Smooth muscle cell (in vitro differentiated cells): ENCODE data around the gene SPAAR. TPM values are rescaled to one million over a fixed set of nuclear protein-coding genes. Genes with fewer than 3 reads are reported as not detected.
"Not testable (repeated sequence)": the region's sequence is repeated elsewhere in the genome, so short reads cannot be mapped to it uniquely, and the experiment has no call there.

Experiments
- DNase-seq: peaks from one replicate; lab custom pipeline; 2025; ENCODE audit not compliant: unreplicated experiment; lab: John Stamatoyannopoulos, UW
- H2AFZ ChIP-seq: fragments of 200-600 bp; sonication (generic); 2 replicates; pipeline ENCODE4 v1.6.0; 2016; ENCODE audit warnings: antibody characterized with exemption, low read depth, mild to moderate bottlenecking
- H3F3A ChIP-seq: fragments of 200-600 bp; sonication (generic); 2 replicates; pipeline ENCODE4 v1.6.0; 2017; ENCODE audit warnings: antibody characterized with exemption, low read depth
- H3K27ac ChIP-seq: fragments of 200-600 bp; sonication (generic); 2 replicates; pipeline ENCODE4 v1.5.1; 2016; ENCODE audit warnings: low read depth, mild to moderate bottlenecking
- H3K27me3 ChIP-seq: fragments of 200-600 bp; sonication (generic); 2 replicates; pipeline ENCODE4 v1.6.1; 2016; ENCODE audit warnings: low read depth, mild to moderate bottlenecking
- H3K36me3 ChIP-seq: fragments of 200-600 bp; sonication (generic); 2 replicates; pipeline ENCODE4 v1.5.1; 2016; ENCODE audit warnings: low read depth
- H3K4me1 ChIP-seq: fragments of 200-600 bp; sonication (generic); 2 replicates; pipeline ENCODE4 v1.5.1; 2016; ENCODE audit warnings: low read depth
- H3K4me2 ChIP-seq: fragments of 200-600 bp; sonication (generic); 2 replicates; pipeline ENCODE4 v1.6.0; 2016; ENCODE audit warnings: mild to moderate bottlenecking
- H3K4me3 ChIP-seq: fragments of 200-600 bp; sonication (generic); 2 replicates; pipeline ENCODE4 v1.5.1; 2016; ENCODE audit warnings: mild to moderate bottlenecking
- H3K79me2 ChIP-seq: fragments of 200-600 bp; sonication (generic); 2 replicates; pipeline ENCODE4 v1.6.0; 2016; ENCODE audit warnings: low read depth, mild to moderate bottlenecking
- H3K9ac ChIP-seq: fragments of 200-600 bp; sonication (generic); 2 replicates; pipeline ENCODE4 v1.6.0; 2016; ENCODE audit warnings: low read depth
- H3K9me3 ChIP-seq: fragments of 200-600 bp; sonication (generic); replicated peaks from 2 replicates; pipeline ENCODE4 v1.5.1; 2016; ENCODE audit warnings: low read depth
- H4K20me1 ChIP-seq: fragments of 200-600 bp; sonication (generic); 2 replicates; pipeline ENCODE4 v1.6.0; 2016; ENCODE audit warnings: low read depth
- CTCF ChIP-seq: fragments of 200-600 bp; sonication (generic); IDR thresholded peaks from 2 replicates; pipeline ENCODE4 v1.5.1; 2017; ENCODE audit warnings: borderline replicate concordance, mild to moderate bottlenecking, antibody characterized with exemption; ENCODE audit not compliant: insufficient read depth, poor library complexity, severe bottlenecking
- WGBS: methylation state at CpG from one replicate; pipeline ENCODE4 v1.1.7; 2016; ENCODE audit warnings: low lambda C conversion rate; 5-methylcytosine and 5-hydroxymethylcytosine counted together
- polyA plus RNA-seq: library from polyadenylated mRNA; unstranded; fragments of >200 nt; fragmentation: Nextera tagmentation; extraction: Ambion mirVana; gene quantifications from 2 replicates; pipeline ENCODE4 v1.2.1, GENCODE V29; 2016
- total RNA-seq: library from RNA; depleted of rRNA; stranded (reverse); fragments of >200 nt; gene quantifications from 2 replicates; pipeline ENCODE4 v1.2.3, GENCODE V29; 2014

The SPAAR gene
- total and polyA plus RNA-seq, 2 experiments from 2014 or later = 0.26 TPM; not detected in 1

- Histone ChIP-seq H3K27me3 (no peaks in the 10 kb centered on the region), H3K9me3 (no peaks in the 10 kb centered on the region), H3F3A (no peaks in the 10 kb centered on the region), H3K79me2 (no peaks in the 10 kb centered on the region), H3K36me3 (no peaks in the 10 kb centered on the region), H2AFZ (no peak overlapping the region), H3K9ac (no peak overlapping the region), H4K20me1 (no peaks in the 10 kb centered on the region), H3K4me2 (no peak overlapping the region), H3K4me1 (no peaks in the 10 kb centered on the region), H3K27ac (peak overlapping the region; percentile 77), H3K4me3 (no peak overlapping the region)
- no peak for TF ChIP-seq CTCF
- DNase-seq = no peak
Measured at GRCh38 chr9:35930521-35930920, 21.2 kb downstream of the SPAAR start.

- H3K9ac ChIP-seq = no peak overlapping the region
- no peaks in the 10 kb centered on the region for H3K36me3 ChIP-seq
- no peaks in the 10 kb centered on the region for H3K79me2 ChIP-seq
- no peaks in the 10 kb centered on the region for H3K9me3 ChIP-seq
- no peak overlapping the region for H3K4me3 ChIP-seq
- 46% methylated on average over 3 of the region's 3 CpGs for WGBS
- no peak for TF ChIP-seq CTCF
- no peaks in the 10 kb centered on the region for H3F3A ChIP-seq
- H3K4me2 ChIP-seq = no peak overlapping the region
- H2AFZ ChIP-seq = no peak overlapping the region
- no peaks in the 10 kb centered on the region for H4K20me1 ChIP-seq
- no peaks in the 10 kb centered on the region for H3K27me3 ChIP-seq
- H3K27ac ChIP-seq = peak overlapping the region; percentile 77
- DNase-seq = no peak
- no peaks in the 10 kb centered on the region for H3K4me1 ChIP-seq
Measured at GRCh38 chr9:35930989-35931388, 21.7 kb downstream of the SPAAR start.

GRCh38 chr9:35932735-35933134 is 23.4 kb downstream of the SPAAR start:
- Histone ChIP-seq H3K79me2 (no peaks in the 10 kb centered on the region), H3K27ac (no peak overlapping the region), H2AFZ (no peak overlapping the region), H3K9ac (no peak overlapping the region), H3K27me3 (no peaks in the 10 kb centered on the region), H3K4me3 (no peak overlapping the region), H3K9me3 (no peaks in the 10 kb centered on the region), H4K20me1 (no peaks in the 10 kb centered on the region), H3F3A (no peaks in the 10 kb centered on the region), H3K4me2 (no peak overlapping the region), H3K4me1 (no peaks in the 10 kb centered on the region), H3K36me3 (no peaks in the 10 kb centered on the region)
- no peak for DNase-seq
- no peak for TF ChIP-seq CTCF
- 92% methylated on average over 3 of the region's 3 CpGs for WGBS

GRCh38 chr9:35933550-35934067 is 24.3 kb downstream of the SPAAR start:
- no peak overlapping the region for H3K4me3 ChIP-seq
- no peaks in the 10 kb centered on the region for H3K4me1 ChIP-seq
- DNase-seq = no peak
- no peak overlapping the region for H2AFZ ChIP-seq
- no peak for TF ChIP-seq CTCF
- no peaks in the 10 kb centered on the region for H4K20me1 ChIP-seq
- H3K9ac ChIP-seq = no peak overlapping the region
- 85% methylated on average over 4 of the region's 4 CpGs for WGBS
- H3K9me3 ChIP-seq = no peaks in the 10 kb centered on the region
- H3F3A ChIP-seq = no peaks in the 10 kb centered on the region
- no peaks in the 10 kb centered on the region for H3K79me2 ChIP-seq
- H3K27ac ChIP-seq = no peak overlapping the region
- no peak overlapping the region for H3K4me2 ChIP-seq
- no peaks in the 10 kb centered on the region for H3K27me3 ChIP-seq
- H3K36me3 ChIP-seq = no peaks in the 10 kb centered on the region

DNA sequence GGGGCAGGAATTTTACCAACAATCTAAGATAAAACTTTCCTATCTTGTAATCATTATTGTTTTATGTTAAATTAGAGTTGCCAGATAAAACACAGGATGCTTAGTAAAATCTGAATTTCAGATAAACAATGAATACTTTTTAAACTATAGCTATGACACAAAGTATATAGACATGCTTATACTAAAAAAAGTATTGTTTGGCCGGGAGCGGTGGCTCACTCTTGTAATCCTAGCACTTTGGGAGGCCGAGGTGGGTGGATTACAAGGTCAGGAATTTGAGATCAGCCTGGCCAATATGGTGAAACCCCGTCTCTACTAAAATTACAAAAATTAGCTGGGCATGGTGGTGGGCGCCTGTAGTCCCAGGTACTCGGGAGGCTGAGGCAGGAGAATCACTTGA is 24.8 kb downstream of the SPAAR start:
- not testable (repeated sequence) for H3K4me2 ChIP-seq, H3K9ac ChIP-seq
- 90% methylated on average over 6 of the region's 6 CpGs for WGBS

More for the DNA sequence above, 24.8 kb downstream of the SPAAR start:
- not testable (repeated sequence) for H3F3A ChIP-seq, H3K4me1 ChIP-seq, H3K79me2 ChIP-seq, H3K27me3 ChIP-seq, H3K9me3 ChIP-seq, H2AFZ ChIP-seq, H3K4me3 ChIP-seq, H3K36me3 ChIP-seq, DNase-seq, H4K20me1 ChIP-seq, H3K27ac ChIP-seq
